Breast epithelium (tissue), 4 donors: ENCODE data around the gene SDK2. TPM values are rescaled to one million over a fixed set of nuclear protein-coding genes. Genes with fewer than 3 reads are reported as not detected.

Experiments used
- DNase-seq, 2 donors: peaks; one replicate each; pipeline ENCODE4 v3.0.0-alpha.2; 2019; ENCODE audit warnings: low spot score in 2 of 2
- H3K27ac ChIP-seq, 2 donors: fragments of 200-600 bp; sonication (generic) in 1 of 2; one replicate each; pipeline ENCODE4 v1.5.1; 2016 to 2019; ENCODE audit warnings: mild to moderate bottlenecking in 1 of 2
- H3K27me3 ChIP-seq, 2 donors: fragments of 200-600 bp; sonication (generic) in 1 of 2; one replicate each; pipeline versions ENCODE4 v1.5.1 to v1.6.0; 2017 to 2019; ENCODE audit warnings: control low read depth in 1 of 2, mild to moderate bottlenecking in 1 of 2
- H3K36me3 ChIP-seq: fragments of 200-600 bp; one replicate; pipeline ENCODE4 v1.5.1; 2019
- H3K4me1 ChIP-seq, 2 donors: fragments of 200-600 bp; sonication (generic); one replicate each; pipeline ENCODE4 v1.5.1; 2016 to 2019; ENCODE audit warnings: control low read depth in 1 of 2
- H3K4me3 ChIP-seq, 3 donors: fragments of 200-600 bp; sonication (generic); 1 replicate in 2 of 3; 2 replicates in 1 of 3; pipeline ENCODE4 v1.5.1; 2016 to 2019; ENCODE audit warnings: mild to moderate bottlenecking in 3 of 3, moderate library complexity in 2 of 3
- H3K9me3 ChIP-seq, 2 donors: fragments of 200-600 bp; sonication (generic) in 1 of 2; one replicate each; pipeline ENCODE4 v1.5.1; 2016 to 2019; ENCODE audit warnings: control low read depth in 1 of 2
- POLR2A ChIP-seq: fragments of 450-650 bp; IDR thresholded peaks from one replicate; pipeline ENCODE4 v1.6.1; 2016; ENCODE audit warnings: antibody characterized with exemption, mild to moderate bottlenecking, moderate library complexity
- POLR2AphosphoS5 ChIP-seq, 3 donors: sonication (generic); formaldehyde crosslinking; IDR thresholded peaks; one replicate each; pipeline ENCODE4 v1.6.1; 2017; ENCODE audit warnings: antibody characterized with exemption in 3 of 3
- intact Hi-C: fragments of 100-400 bp; cut with DNase I; formaldehyde crosslinking; loops from one replicate; pipeline ENCODE4 v1.15.1; 2023; ENCODE audit warnings: low total_unique reads
- total RNA-seq, 3 donors: library from RNA; depleted of rRNA; stranded (reverse); fragments of >200 nt; gene quantifications; one replicate each; pipeline ENCODE4 v1.1.0, GENCODE V29; 2016
- TF ChIP-seq, protein P1 (sequence below), 3 donors: fragments of 450-650 bp; IDR thresholded peaks; one replicate each; pipeline ENCODE4 v1.5.1; 2016 to 2017; ENCODE audit warnings: antibody characterized with exemption in 3 of 3, mild to moderate bottlenecking in 3 of 3, moderate library complexity in 3 of 3

The SDK2 gene
- total RNA-seq, 3 donors from 2014 or later, result 0.16 to 2.9 (median 2.6) TPM

DNA sequence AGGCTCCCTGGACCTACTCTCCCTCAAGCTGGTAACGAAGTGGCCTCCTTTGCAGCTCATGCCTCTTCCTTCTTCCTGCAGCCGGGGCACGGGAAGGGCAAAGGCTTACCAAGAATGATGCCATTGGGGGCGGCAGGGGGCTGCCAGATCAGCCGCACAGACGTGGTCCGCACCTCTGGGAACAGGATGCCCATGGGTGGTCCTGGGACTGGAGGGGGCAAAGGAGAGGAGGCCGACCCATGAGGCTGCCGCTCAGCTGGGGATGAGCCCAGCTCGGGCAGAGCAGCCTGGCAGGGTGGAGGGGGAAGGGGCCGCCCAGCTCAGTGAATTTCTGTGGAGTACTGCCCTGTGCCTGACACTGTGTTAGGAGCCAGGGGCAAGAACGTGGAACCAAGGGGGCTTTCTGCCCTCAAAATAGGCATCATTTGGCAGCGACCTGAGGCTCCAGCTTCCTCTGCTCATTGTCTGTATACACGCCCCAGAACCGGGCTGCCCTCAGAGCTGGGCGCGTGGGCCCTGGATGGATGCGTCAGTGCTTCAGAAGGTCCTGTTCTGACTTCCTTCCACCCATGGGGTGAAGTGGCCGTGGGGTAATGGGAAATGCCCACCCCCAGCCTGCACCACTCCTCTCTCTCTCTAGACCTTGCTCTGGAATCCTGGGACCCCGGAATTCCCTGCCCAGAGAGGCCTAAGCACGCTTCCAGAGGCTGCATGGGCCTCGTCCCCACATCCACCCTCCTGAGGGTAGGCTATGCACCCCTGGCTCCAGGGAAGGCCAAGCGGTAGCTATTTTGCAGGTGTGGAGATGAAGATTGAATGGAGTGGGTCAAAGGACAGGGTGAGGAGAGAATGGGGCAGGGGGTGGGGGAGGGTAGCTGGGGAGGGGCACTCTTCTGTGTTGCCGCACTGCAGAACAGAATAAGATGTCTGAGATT lies 252.6 kb downstream of the SDK2 start:
- Histone ChIP-seq H3K27me3 (no peaks in the 10 kb centered on the region), H3K9me3 (no peaks in the 10 kb centered on the region), H3K27ac (no peak overlapping the region), H3K4me1 (no peaks in the 10 kb centered on the region), H3K4me3 (no peak overlapping the region), H3K36me3 (no peaks in the 10 kb centered on the region)
- intact Hi-C loops, result no loop called here
- no peak for DNase-seq
- no peak for TF ChIP-seq POLR2A

GRCh38 chr17:73390851-73391250 lies 253.4 kb downstream of the SDK2 start:
- H3K27ac ChIP-seq, result no peak overlapping the region
- intact Hi-C loops, result no loop called here
- no peak for DNase-seq
- H3K4me3 ChIP-seq, result no peak overlapping the region
- H3K4me1 ChIP-seq, result no peaks in the 10 kb centered on the region
- H3K9me3 ChIP-seq, result no peaks in the 10 kb centered on the region
- H3K36me3 ChIP-seq, result no peaks in the 10 kb centered on the region
- no peak for TF ChIP-seq POLR2AphosphoS5 (IDR thresholded peaks at IDR 0.05)
- TF ChIP-seq, protein P1, sequence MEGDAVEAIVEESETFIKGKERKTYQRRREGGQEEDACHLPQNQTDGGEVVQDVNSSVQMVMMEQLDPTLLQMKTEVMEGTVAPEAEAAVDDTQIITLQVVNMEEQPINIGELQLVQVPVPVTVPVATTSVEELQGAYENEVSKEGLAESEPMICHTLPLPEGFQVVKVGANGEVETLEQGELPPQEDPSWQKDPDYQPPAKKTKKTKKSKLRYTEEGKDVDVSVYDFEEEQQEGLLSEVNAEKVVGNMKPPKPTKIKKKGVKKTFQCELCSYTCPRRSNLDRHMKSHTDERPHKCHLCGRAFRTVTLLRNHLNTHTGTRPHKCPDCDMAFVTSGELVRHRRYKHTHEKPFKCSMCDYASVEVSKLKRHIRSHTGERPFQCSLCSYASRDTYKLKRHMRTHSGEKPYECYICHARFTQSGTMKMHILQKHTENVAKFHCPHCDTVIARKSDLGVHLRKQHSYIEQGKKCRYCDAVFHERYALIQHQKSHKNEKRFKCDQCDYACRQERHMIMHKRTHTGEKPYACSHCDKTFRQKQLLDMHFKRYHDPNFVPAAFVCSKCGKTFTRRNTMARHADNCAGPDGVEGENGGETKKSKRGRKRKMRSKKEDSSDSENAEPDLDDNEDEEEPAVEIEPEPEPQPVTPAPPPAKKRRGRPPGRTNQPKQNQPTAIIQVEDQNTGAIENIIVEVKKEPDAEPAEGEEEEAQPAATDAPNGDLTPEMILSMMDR (IDR thresholded peaks at IDR 0.05), result no peak
- no peak for TF ChIP-seq POLR2A
- H3K27me3 ChIP-seq, result no peaks in the 10 kb centered on the region

GRCh38 chr17:73390221-73390620 lies 254.0 kb downstream of the SDK2 start:
- H3K4me1 ChIP-seq, result no peaks in the 10 kb centered on the region
- TF ChIP-seq POLR2AphosphoS5 (IDR thresholded peaks at IDR 0.05), result no peak
- TF ChIP-seq POLR2A, result no peak
- TF ChIP-seq, protein P1 (IDR thresholded peaks at IDR 0.05), result no peak
- H3K4me3 ChIP-seq, result no peak overlapping the region
- intact Hi-C loops, result no loop called here
- no peak for DNase-seq
- H3K36me3 ChIP-seq, result no peaks in the 10 kb centered on the region
- no peaks in the 10 kb centered on the region for H3K27me3 ChIP-seq
- no peaks in the 10 kb centered on the region for H3K9me3 ChIP-seq
- no peak overlapping the region for H3K27ac ChIP-seq

GRCh38 chr17:73389411-73389810 lies 254.8 kb downstream of the SDK2 start:
- no peak for TF ChIP-seq POLR2AphosphoS5 (IDR thresholded peaks at IDR 0.05)
- Histone ChIP-seq H3K4me1 (no peaks in the 10 kb centered on the region), H3K27me3 (no peaks in the 10 kb centered on the region), H3K27ac (no peak overlapping the region), H3K36me3 (no peaks in the 10 kb centered on the region), H3K4me3 (no peak overlapping the region), H3K9me3 (no peaks in the 10 kb centered on the region)
- no peak for DNase-seq
- intact Hi-C loops, result no loop called here

- no peaks in the 10 kb centered on the region for H3K9me3 ChIP-seq
- no peak for DNase-seq
- intact Hi-C loops, result no loop called here
- no peaks in the 10 kb centered on the region for H3K27me3 ChIP-seq
- no peak overlapping the region for H3K27ac ChIP-seq
- no peaks in the 10 kb centered on the region for H3K4me1 ChIP-seq
- H3K4me3 ChIP-seq, result no peak overlapping the region
- no peaks in the 10 kb centered on the region for H3K36me3 ChIP-seq
- TF ChIP-seq POLR2A, result no peak
- TF ChIP-seq POLR2AphosphoS5 (IDR thresholded peaks at IDR 0.05), result no peak
- TF ChIP-seq, protein P1 (IDR thresholded peaks at IDR 0.05), result no peak
Measured at GRCh38 chr17:73388578-73388905, 255.7 kb downstream of the SDK2 start.

GRCh38 chr17:73387746-73388577 lies 256.3 kb downstream of the SDK2 start:
- DNase-seq, result no peak
- H3K4me1 ChIP-seq, result no peaks in the 10 kb centered on the region

More at GRCh38 chr17:73387746-73388577, 256.3 kb downstream of the SDK2 start:
- Histone ChIP-seq H3K27me3 (no peaks in the 10 kb centered on the region), H3K36me3 (no peaks in the 10 kb centered on the region), H3K4me3 (no peak overlapping the region), H3K9me3 (no peaks in the 10 kb centered on the region), H3K27ac (no peak overlapping the region)
- TF ChIP-seq POLR2A (no peak), POLR2AphosphoS5 (IDR thresholded peaks at IDR 0.05) (no peak)
- TF ChIP-seq, protein P1 (IDR thresholded peaks at IDR 0.05), result no peak
- intact Hi-C loops, result no loop called here
